GM21526 (cell line): ENCODE measurements around the gene TIMP3.

Source experiments
- ATAC-seq: cut with Tn5 transposase; IDR thresholded peaks from one replicate; pipeline ENCODE4 v1.9.1; 2021; ENCODE audit warnings: moderate library complexity; ENCODE audit not compliant: unreplicated experiment, low FRiP score

Gene TIMP3

GRCh38 chr22:32805361-32805881, 3.9 kb downstream of the TIMP3 start:
- no peak for ATAC-seq

GRCh38 chr22:32806296-32806695, 4.8 kb downstream of the TIMP3 start:
- no peak for ATAC-seq

GRCh38 chr22:32808038-32808445, 6.5 kb downstream of the TIMP3 start:
- ATAC-seq, result no peak

- ATAC-seq, result no peak
These were observed 8.5 kb downstream of the TIMP3 start for GRCh38 chr22:32809786-32810554.

GRCh38 chr22:32810555-32811133, 9.1 kb downstream of the TIMP3 start:
- ATAC-seq, result no peak

- no peak for ATAC-seq
These were observed 10.5 kb downstream of the TIMP3 start for GRCh38 chr22:32811788-32812545.

- no peak for ATAC-seq
These were observed 12.9 kb downstream of the TIMP3 start for GRCh38 chr22:32814285-32814860.

GRCh38 chr22:32815059-32815458, 13.6 kb downstream of the TIMP3 start:
- no peak for ATAC-seq

- no peak for ATAC-seq
These were observed 14.4 kb downstream of the TIMP3 start for GRCh38 chr22:32815943-32816342.

- ATAC-seq, result no peak
These were observed 15.7 kb downstream of the TIMP3 start for GRCh38 chr22:32817137-32817730.

GRCh38 chr22:32818446-32819115, 17.1 kb downstream of the TIMP3 start:
- ATAC-seq, result no peak

GRCh38 chr22:32819120-32819519, 17.6 kb downstream of the TIMP3 start:
- no peak for ATAC-seq

- ATAC-seq, result no peak
These were observed 18.9 kb downstream of the TIMP3 start for GRCh38 chr22:32820131-32821119.

GRCh38 chr22:32822179-32822877, 20.8 kb downstream of the TIMP3 start:
- ATAC-seq, result no peak

- no peak for ATAC-seq
These were observed 21.7 kb downstream of the TIMP3 start for GRCh38 chr22:32823024-32823730.

- no peak for ATAC-seq
These were observed 23.2 kb downstream of the TIMP3 start for GRCh38 chr22:32824531-32825312.

GRCh38 chr22:32826537-32826936, 25.0 kb downstream of the TIMP3 start:
- ATAC-seq, result no peak
